HCT116 (cell line): Measurements from ENCODE around the gene TEX29.

Experiments used
- EZH2 ChIP-seq: fragments of 200-600 bp; sonication (generic); IDR thresholded peaks from 2 replicates; pipeline ENCODE4 v1.6.1; 2017; ENCODE audit warnings: antibody characterized with exemption, mixed run types
- POLR2A ChIP-seq: IDR thresholded peaks from 2 replicates; pipeline ENCODE4 v1.7.0; 2011; ENCODE audit warnings: borderline replicate concordance; ENCODE audit not compliant: insufficient read depth, insufficient read length; ENCODE audit errors: extremely low read depth
- POLR2AphosphoS5 ChIP-seq: IDR thresholded peaks from 2 replicates; pipeline ENCODE4 v1.6.1; 2011; ENCODE audit warnings: mild to moderate bottlenecking, low read depth, low read length, moderate library complexity
- YY1 ChIP-seq: IDR thresholded peaks from 2 replicates; pipeline ENCODE4 v1.6.1; 2011; ENCODE audit warnings: low read length, low read depth, moderate library complexity, mild to moderate bottlenecking; ENCODE audit not compliant: insufficient replicate concordance; ENCODE audit errors: extremely low read depth
- ZNF274 ChIP-seq: fragments of 200-500 bp; sonication (Bioruptor generic); IDR thresholded peaks from 2 replicates; pipeline ENCODE4 v1.6.1; 2014; ENCODE audit warnings: mild to moderate bottlenecking, low read depth, low read length, inconsistent platforms
- TF ChIP-seq, protein P1 (sequence below), 3 experiments: fragments of 200-600 bp in 1 of 3; sonication (generic) in 1 of 3; IDR thresholded peaks in 2 of 3; conservative IDR thresholded peaks in 1 of 3; 2 replicates each; pipeline ENCODE4 v1.5.1; 2012 to 2017; ENCODE audit warnings: low read depth in 2 of 3, low read length in 2 of 3, antibody characterized with exemption in 1 of 3, borderline replicate concordance in 1 of 3, control low read depth in 1 of 3, mild to moderate bottlenecking in 1 of 3, mixed read lengths in 1 of 3, mixed run types in 1 of 3, moderate library complexity in 1 of 3; ENCODE audit not compliant: insufficient read depth in 1 of 3

DNA sequence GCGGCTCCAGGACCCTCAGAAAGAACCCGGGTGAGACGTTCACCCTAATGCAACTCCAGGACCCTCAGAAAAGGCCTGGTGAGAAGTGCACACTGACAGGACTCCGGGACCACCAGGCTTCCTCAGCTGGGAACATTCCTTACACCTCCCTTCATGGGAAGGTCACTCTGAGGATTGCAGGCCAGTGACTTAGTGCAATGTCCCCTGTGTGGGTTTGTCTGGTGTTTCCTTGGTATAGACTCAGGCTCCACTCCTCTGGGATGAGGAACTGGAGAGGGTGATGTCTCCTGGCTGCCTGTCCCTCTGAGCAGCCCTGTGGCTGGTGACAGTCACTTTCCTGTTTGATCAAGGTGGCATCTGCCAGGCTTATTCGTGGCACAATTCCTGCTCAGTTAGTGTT lies 49.7 kb downstream of the TEX29 start:
- TF ChIP-seq, protein P1, sequence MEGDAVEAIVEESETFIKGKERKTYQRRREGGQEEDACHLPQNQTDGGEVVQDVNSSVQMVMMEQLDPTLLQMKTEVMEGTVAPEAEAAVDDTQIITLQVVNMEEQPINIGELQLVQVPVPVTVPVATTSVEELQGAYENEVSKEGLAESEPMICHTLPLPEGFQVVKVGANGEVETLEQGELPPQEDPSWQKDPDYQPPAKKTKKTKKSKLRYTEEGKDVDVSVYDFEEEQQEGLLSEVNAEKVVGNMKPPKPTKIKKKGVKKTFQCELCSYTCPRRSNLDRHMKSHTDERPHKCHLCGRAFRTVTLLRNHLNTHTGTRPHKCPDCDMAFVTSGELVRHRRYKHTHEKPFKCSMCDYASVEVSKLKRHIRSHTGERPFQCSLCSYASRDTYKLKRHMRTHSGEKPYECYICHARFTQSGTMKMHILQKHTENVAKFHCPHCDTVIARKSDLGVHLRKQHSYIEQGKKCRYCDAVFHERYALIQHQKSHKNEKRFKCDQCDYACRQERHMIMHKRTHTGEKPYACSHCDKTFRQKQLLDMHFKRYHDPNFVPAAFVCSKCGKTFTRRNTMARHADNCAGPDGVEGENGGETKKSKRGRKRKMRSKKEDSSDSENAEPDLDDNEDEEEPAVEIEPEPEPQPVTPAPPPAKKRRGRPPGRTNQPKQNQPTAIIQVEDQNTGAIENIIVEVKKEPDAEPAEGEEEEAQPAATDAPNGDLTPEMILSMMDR (IDR thresholded peaks at IDR 0.05 in 2 of 3, conservative IDR thresholded peaks at IDR 0.05 in 1 of 3; ENCODE audit: borderline replicate concordance in 1 of 3, insufficient read depth in 1 of 3, low read depth in 2 of 3, low read length in 2 of 3): no peak
- no peak for TF ChIP-seq EZH2
- no peak for TF ChIP-seq ZNF274
- no peak for TF ChIP-seq YY1
- TF ChIP-seq POLR2A: no peak
- TF ChIP-seq POLR2AphosphoS5: no peak
